Heart left ventricle (tissue), 16 donors: ENCODE data around the gene ALPP. TPM values are rescaled to one million over a fixed set of nuclear protein-coding genes. Genes with fewer than 3 reads are reported as not detected.
"Not testable (repeated sequence)": the region's sequence is repeated elsewhere in the genome, so short reads cannot be mapped to it uniquely, and the experiment has no call there.

Experiments used
- ATAC-seq, 4 donors: fragments of 200-7000 bp; cut with Tn5 transposase; one replicate each; pipeline ENCODE4 v1.9.1; 2020 to 2022; ENCODE audit warnings: moderate library complexity in 4 of 4, mild to moderate bottlenecking in 3 of 4, moderate number of reproducible peaks in 1 of 4
- DNase-seq, 5 donors: peaks; one replicate each; pipeline ENCODE4 v3.0.0-alpha.2; 2020
- H3K27ac ChIP-seq, 12 donors: fragments of 200-600 bp; sonication (generic) in 4 of 12; one replicate each; pipeline versions ENCODE4 v1.5.0 to v1.8.0; 2016 to 2022; ENCODE audit warnings: mild to moderate bottlenecking in 2 of 12
- H3K27me3 ChIP-seq, 9 donors: fragments of 200-600 bp; sonication (generic) in 2 of 9; one replicate each; pipeline versions ENCODE4 v1.5.1 to v1.8.0; 2016 to 2022; ENCODE audit warnings: mild to moderate bottlenecking in 3 of 9
- H3K36me3 ChIP-seq, 9 donors: fragments of 200-600 bp; sonication (generic) in 2 of 9; one replicate each; pipeline versions ENCODE4 v1.5.0 to v1.8.0; 2018 to 2022; ENCODE audit warnings: mild to moderate bottlenecking in 2 of 9
- H3K4me1 ChIP-seq, 12 donors: fragments of 200-600 bp; sonication (generic) in 4 of 12; one replicate each; pipeline versions ENCODE4 v1.5.0 to v1.8.0; 2016 to 2022; ENCODE audit warnings: mild to moderate bottlenecking in 3 of 12
- H3K4me3 ChIP-seq, 12 donors: fragments of 200-600 bp; sonication (generic) in 4 of 12; one replicate each; pipeline versions ENCODE4 v1.5.0 to v1.8.0; 2017 to 2022; ENCODE audit warnings: mild to moderate bottlenecking in 9 of 12, moderate library complexity in 4 of 12
- H3K9me3 ChIP-seq, 12 donors: fragments of 200-600 bp; sonication (generic) in 4 of 12; one replicate each; pipeline versions ENCODE4 v1.5.0 to v1.8.0; 2016 to 2022; ENCODE audit warnings: mild to moderate bottlenecking in 1 of 12
- CTCF ChIP-seq, 12 donors: fragments of 200-600 bp; sonication (generic) in 4 of 12; IDR thresholded peaks; one replicate each; pipeline versions ENCODE4 v1.5.0 to v1.8.0; 2018 to 2022; ENCODE audit warnings: antibody characterized with exemption in 12 of 12, mild to moderate bottlenecking in 5 of 12
- POLR2A ChIP-seq, 2 donors: fragments of 450-650 bp; IDR thresholded peaks; one replicate each; pipeline ENCODE4 v1.6.1; 2017; ENCODE audit warnings: antibody characterized with exemption in 2 of 2, mild to moderate bottlenecking in 2 of 2, moderate library complexity in 2 of 2
- WGBS, 4 donors: extraction: QIAGEN DNeasy Blood & Tissue Kit in 2 of 4; methylation state at CpG; one replicate each; pipeline versions ENCODE4 v1.1.5 to v1.1.7; 2013 to 2018; 5-methylcytosine and 5-hydroxymethylcytosine counted together
- intact Hi-C, 10 donors: fragments of 100-400 bp; cut with DNase I; formaldehyde crosslinking; loops; one replicate each; pipeline versions ENCODE4 v1.11.1 to v1.14.2; 2022
- polyA plus RNA-seq, 2 donors: library from polyadenylated mRNA; stranded (reverse); fragments of 200-250 nt; gene quantifications; one replicate each; pipeline ENCODE4 v1.2.3, GENCODE V29; 2013
- total RNA-seq, 9 donors: library from RNA; depleted of rRNA in 2 of 9; stranded (reverse); fragments of >200 nt in 2 of 9; fragmentation: NEBNext Ultra II Directional in 3 of 9; extraction: Animal tissue kit (Norgen Biotek cat#: 25700) in 3 of 9; gene quantifications; one replicate each; pipeline versions ENCODE4 v1.1.0 to v1.2.4, GENCODE V29; 2016 to 2023
- donor health status: ischemic (EF 13 %, LVEDD 7.1; RV severe dilation, severe dysfunction).
- donor health status: healthy with polysubstance abuse.
- donor health status: DM: no; HTN: yes; CAD: no.
- donor health status: DM: no; HTN: no; CAD: no.
- donor health status: ischemic (EF 25% LVEDD 6.9; RV normal size, moderate dysfunction).
- donor health status: ischemic (EF 25% LVEDD 5.7; RV mildly dilated, moderate dysfunction).
- donor health status: healthy.
- donor health status: DM: yes; HTN: yes; CAD: no.
- donor health status: ischemic (EF 35%, LVEDD 5.7; RV mildly dilated, moderate dysfunction).
- donor health status: nonischemic (EF 11% LVEDD 7.7; RV severe dilation, severe dysfunction).
- donor health status: DM: yes; HTN: yes; CAD: no.
- donor health status: PGD.
- donor health status: ischemic (EF 29% LVEDD 5.4; RV normal size, mild dysfunction).
- donor health status: nonischemic (EF 23%, LVEDD 6.1; RV moderate dilation, normal function).

ALPP gene
- total and polyA plus RNA-seq, 11 donors = not detected

- intact Hi-C loops = no loop called here
- Histone ChIP-seq H3K9me3 (no peaks in the 10 kb centered on the region), H3K27ac (no peak overlapping the region), H3K27me3 (no peaks in the 10 kb centered on the region), H3K36me3 (no peaks in the 10 kb centered on the region), H3K4me3 (no peak overlapping the region), H3K4me1 (peaks cover 0 to 7% (median 0%) of the 10 kb centered on the region in 12 donors)
- DNase-seq (no peak), ATAC-seq (no peak)
- 90 to 94% (median 92%) methylated on average over 5 of the region's 5 CpGs for whole genome bisulfite sequencing, 4 donors
- TF ChIP-seq CTCF (IDR thresholded peaks at IDR 0.05) (no peak), POLR2A (IDR thresholded peaks at IDR 0.05) (no peak)
Observed at GRCh38 chr2:232361646-232362045, 16.9 kb upstream of the ALPP start.

- TF ChIP-seq CTCF (IDR thresholded peaks at IDR 0.05) = no peak
- no peak for TF ChIP-seq POLR2A (IDR thresholded peaks at IDR 0.05)
- intact Hi-C loops = no loop called here
- H3K9me3 ChIP-seq = no peaks in the 10 kb centered on the region
- no peak overlapping the region for H3K4me3 ChIP-seq
- H3K36me3 ChIP-seq = no peaks in the 10 kb centered on the region
- DNase-seq (no peak), ATAC-seq (no peak)
- peaks cover 0 to 7% (median 0%) of the 10 kb centered on the region in 12 donors for H3K4me1 ChIP-seq
- H3K27ac ChIP-seq = no peak overlapping the region
- 77 to 82% (median 79%) methylated on average over 6 to 8 of the region's 8 CpGs for WGBS, 4 donors
- H3K27me3 ChIP-seq = no peaks in the 10 kb centered on the region
Observed at GRCh38 chr2:232362174-232362900, 16.2 kb upstream of the ALPP start.

GRCh38 chr2:232363064-232363783, 15.3 kb upstream of the ALPP start:
- DNase-seq = not testable (repeated sequence)
- WGBS, 4 donors = 81 to 96% (median 87%) methylated on average over 5 to 12 of the region's 12 CpGs

GRCh38 chr2:232363784-232364615, 14.6 kb upstream of the ALPP start:
- 79 to 84% (median 82%) methylated on average over 14 of the region's 14 CpGs for WGBS, 4 donors
- H3K9me3 ChIP-seq = no peaks in the 10 kb centered on the region
- intact Hi-C loops = no loop called here
- H3K27me3 ChIP-seq = no peaks in the 10 kb centered on the region
- no peak overlapping the region for H3K27ac ChIP-seq
- peak overlapping the region in 3 of 12 donors; percentile 4 to 54 (median 6) for H3K4me3 ChIP-seq
- ATAC-seq (no peak), DNase-seq (no peak)
- TF ChIP-seq POLR2A (IDR thresholded peaks at IDR 0.05) (no peak), CTCF (IDR thresholded peaks at IDR 0.05) (no peak)
- H3K36me3 ChIP-seq = no peaks in the 10 kb centered on the region
- peaks cover 0 to 7% (median 0%) of the 10 kb centered on the region in 12 donors for H3K4me1 ChIP-seq

More at GRCh38 chr2:232363064-232363783, 15.3 kb upstream of the ALPP start:
- H3K4me1 ChIP-seq, H3K36me3 ChIP-seq, intact Hi-C loops, H3K9me3 ChIP-seq, H3K27ac ChIP-seq, H3K27me3 ChIP-seq, ATAC-seq: not testable (repeated sequence)
- peak overlapping the region in 1 of 12 donors; percentile 54 for H3K4me3 ChIP-seq

- peak in 1 of 4 donors; percentile 31 for ATAC-seq
- H3K4me1 ChIP-seq, intact Hi-C loops, H3K27ac ChIP-seq, H3K36me3 ChIP-seq, DNase-seq, H3K4me3 ChIP-seq, H3K27me3 ChIP-seq, H3K9me3 ChIP-seq: not testable (repeated sequence)
- 75 to 81% (median 79%) methylated on average over 10 to 18 of the region's 18 CpGs for WGBS, 4 donors
Observed at GRCh38 chr2:232364806-232365594, 13.6 kb upstream of the ALPP start.
